GM21367 (cell line): ENCODE measurements around the gene MGST3.
A peak's percentile ranks its signal among the peaks of the same experiment; 100 is the strongest.
"Not testable (repeated sequence)": the region's sequence is repeated elsewhere in the genome, so short reads cannot be mapped to it uniquely, and the experiment has no call there.

Source experiments
- ATAC-seq: cut with Tn5 transposase; IDR thresholded peaks from one replicate; pipeline ENCODE4 v1.9.1; 2021; ENCODE audit not compliant: unreplicated experiment

MGST3 gene

DNA sequence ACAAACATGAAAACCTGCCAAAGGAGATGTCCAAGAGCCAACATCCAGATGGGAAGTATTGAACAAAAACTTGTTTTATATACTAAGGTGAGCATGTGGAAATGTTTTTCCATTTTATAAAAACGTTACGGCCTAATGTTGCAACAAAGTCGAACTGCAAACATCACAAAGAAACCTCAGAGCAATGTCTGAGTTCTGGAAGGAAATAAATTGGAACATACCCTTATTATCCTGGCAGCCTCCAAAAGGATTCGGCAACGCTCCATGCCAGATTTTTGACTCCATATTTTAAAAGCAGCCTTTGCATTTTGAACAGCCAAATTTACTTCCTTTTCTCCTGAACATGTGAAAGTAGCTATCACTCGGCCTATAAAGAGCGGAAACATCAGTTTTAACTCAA is 64.0 kb downstream of the MGST3 start:
- no peak for ATAC-seq

DNA sequence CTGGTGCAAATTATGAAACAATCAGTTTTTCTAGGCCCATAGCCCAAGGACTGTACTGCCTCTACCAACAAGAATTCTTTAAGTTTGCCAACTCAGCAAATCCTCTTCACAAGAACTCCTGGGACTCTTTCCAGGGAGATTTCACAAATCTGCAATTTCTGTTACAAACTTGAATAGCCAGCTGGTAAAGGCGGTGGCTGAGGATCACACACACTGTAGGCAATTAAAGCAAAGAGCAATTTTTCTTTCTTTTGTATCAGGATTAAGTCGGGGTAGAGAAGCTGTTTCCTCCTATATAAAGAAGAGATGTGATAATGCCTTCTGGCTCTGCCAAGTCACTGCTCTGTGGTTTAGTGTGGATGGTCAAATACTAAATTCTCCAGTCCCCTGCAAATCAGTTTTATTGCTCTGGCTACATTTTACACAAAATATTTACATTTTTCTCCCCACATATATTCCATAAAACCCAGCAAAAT is 65.6 kb downstream of the MGST3 start:
- no peak for ATAC-seq

DNA sequence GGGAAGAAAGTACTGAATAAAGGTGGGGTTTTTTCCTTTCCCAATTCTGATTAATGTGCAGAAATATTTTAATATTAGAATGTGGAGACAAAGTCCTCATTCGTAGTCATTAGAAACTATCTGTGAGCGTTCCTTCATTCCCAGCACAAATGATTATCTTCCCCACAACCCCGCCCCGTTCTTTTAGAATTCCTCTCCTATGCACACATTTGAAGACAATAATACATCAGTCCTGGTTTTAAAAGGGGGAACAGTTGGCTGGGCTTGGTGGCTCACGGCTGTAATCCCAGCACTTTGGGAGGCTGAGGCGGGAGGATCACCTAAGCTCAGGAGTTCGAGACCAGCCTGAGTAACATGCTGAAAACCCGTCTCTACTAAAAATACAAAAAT is 66.5 kb downstream of the MGST3 start:
- ATAC-seq = no peak

DNA sequence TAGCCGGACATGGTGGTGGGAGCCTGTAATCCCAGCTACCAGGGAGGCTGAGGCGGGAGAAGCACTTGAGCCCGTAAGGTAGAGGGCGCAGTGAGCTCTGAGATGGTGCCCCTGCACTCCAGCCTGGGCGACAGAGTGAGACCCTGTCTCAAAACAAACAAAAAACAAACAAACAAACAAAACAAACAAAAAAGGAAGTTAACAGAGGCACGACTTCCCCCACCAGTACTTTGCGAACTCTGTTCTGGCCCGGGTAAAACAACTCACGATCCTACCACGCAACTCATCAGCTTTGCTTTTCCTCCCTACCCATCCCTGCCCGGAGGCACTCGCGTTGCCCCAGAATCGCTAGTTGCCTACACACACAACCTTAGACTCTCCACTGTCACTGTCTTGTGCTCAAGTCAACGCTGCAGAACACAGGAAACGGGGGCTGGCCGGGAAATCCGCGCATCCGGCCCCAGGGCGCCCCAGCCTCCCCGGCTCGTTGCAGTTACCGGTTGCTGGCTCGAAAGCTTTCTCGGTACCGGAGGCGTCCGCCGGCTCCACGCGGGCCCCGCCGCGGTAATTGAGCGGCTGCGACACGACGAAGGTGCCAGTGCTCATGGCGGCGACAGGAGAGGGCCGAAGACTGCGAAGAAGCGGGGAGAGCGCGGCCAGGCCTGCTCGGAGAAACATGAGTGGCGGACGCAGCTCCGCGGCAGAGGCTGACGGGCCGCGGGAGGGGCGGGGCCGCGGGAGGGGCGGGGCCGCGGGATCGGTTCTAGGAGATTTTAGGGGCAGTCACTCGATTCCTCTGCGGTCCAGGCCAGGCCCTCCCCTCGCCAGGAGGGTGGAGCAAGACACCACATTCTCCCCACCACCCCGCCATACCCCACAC is 67.1 kb downstream of the MGST3 start, which contains the start of gene ALDH9A1:
TSS of gene ALDH9A1 (minus strand) at position 682 of the 880 bp plus-strand sequence. CDS start at position 678, 4 bp downstream.
- peak; percentile 92 for ATAC-seq

DNA sequence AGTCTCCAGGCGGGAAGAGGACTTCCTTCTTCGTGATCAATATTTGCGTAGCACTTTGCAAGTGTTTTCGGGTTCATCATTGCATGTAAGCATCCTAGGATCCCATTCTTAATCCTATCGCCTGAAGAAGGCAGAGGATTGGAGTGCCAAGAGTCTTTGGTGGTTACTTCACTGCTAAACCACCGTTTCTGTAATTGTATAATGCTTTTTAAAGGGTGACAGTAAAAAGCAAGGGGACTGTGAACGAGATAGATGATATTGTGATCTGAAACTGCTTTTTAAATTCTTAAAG is 67.7 kb downstream of the MGST3 start:
- ATAC-seq = no peak

DNA sequence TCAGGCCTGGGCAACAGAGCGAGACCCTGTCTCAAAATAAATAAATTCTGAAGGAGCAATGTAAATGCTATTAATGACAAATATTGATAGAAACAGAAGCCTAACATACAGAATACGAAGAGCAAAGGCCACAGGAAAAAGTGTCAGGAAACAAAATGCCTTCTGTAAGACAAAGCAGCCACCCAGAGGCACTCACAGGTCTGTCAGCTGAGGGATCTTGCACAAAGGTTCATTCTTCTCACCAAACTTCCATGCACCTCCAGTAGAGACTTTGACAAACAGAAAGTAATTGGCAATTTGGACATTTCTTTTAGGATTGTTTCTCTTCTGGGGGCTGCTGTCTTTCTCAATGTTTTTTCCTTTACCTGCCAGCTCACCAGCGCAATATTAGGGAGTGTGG is 68.5 kb downstream of the MGST3 start:
- no peak for ATAC-seq

DNA sequence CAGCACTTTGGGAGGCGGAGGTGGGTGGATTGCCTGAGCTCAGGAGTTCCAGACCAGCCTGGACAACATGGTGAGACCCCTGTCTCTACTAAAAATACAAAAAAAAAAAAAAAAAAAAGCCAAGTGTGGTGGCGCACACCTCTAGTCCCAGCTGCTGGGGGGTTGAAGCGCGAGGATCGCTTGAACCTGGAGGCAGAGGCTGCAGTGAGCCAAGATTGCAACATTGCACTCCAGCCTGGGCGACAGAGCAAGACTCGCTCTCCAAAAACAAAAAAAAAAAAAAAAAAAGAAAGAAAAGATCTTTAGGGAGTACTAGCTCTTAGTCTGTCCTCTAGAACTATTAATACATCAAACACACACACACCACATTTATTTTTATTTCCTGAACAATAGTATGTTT is 70.9 kb downstream of the MGST3 start:
- ATAC-seq = not testable (repeated sequence)

DNA sequence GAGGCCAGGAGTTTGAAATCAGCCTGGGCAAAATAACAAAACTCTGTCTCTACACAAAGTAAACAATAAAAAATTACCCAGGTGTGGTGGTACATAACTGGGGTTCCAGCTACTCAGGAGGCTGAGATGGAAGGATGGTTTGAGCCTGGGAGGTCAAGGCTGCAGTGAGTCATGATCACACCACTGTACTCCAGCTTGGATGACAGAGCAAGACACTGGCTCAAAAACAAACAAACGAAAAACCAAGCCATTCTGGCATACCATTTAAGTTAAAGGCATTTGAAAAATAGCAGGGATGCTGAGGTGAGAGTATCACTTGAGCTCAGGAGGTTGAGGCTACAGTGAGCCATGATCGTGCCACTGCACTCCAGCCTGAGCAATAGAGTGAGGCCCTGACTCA is 72.6 kb downstream of the MGST3 start:
- ATAC-seq = no peak
